ENCODE data around the gene RBPJ.

RBPJ gene

GRCh38 chr4:26367811-26368210 lies 47.0 kb downstream of the RBPJ start:
- Histone ChIP-seq H3K27me3 (replicated peaks) (no peaks in the 10 kb centered on the region), H3K27ac (no peak overlapping the region), H3K4me3 (ENCODE audit: low read depth, low read length) (no peak overlapping the region), H3K36me3 (replicated peaks) (no peaks in the 10 kb centered on the region)
- in situ Hi-C loops (cut with HindIII; ENCODE audit: low pct_ligation_motif_present, low sequenced_read_pairs), result no loop called here
- no peak for TF ChIP-seq CTCF (IDR thresholded peaks at IDR 0.05; ENCODE audit: low read depth, low read length, missing control alignments)
- no peak for DNase-seq

GRCh38 chr4:26368685-26369084 lies 47.9 kb downstream of the RBPJ start:
- in situ Hi-C loops (cut with HindIII; ENCODE audit: low pct_ligation_motif_present, low sequenced_read_pairs), result no loop called here
- DNase-seq, result no peak
- no peak for TF ChIP-seq CTCF (IDR thresholded peaks at IDR 0.05; ENCODE audit: low read depth, low read length, missing control alignments)
- no peaks in the 10 kb centered on the region for H3K27me3 ChIP-seq (replicated peaks)
- H3K4me3 ChIP-seq (ENCODE audit: low read depth, low read length), result no peak overlapping the region
- no peak overlapping the region for H3K27ac ChIP-seq
- H3K36me3 ChIP-seq (replicated peaks), result no peaks in the 10 kb centered on the region

- in situ Hi-C loops (cut with HindIII; ENCODE audit: low pct_ligation_motif_present, low sequenced_read_pairs), result no loop called here
- H3K4me3 ChIP-seq (ENCODE audit: low read depth, low read length), result no peak overlapping the region
- H3K36me3 ChIP-seq (replicated peaks), result no peaks in the 10 kb centered on the region
- no peaks in the 10 kb centered on the region for H3K27me3 ChIP-seq (replicated peaks)
- H3K27ac ChIP-seq, result no peak overlapping the region
- DNase-seq, result no peak
- no peak for TF ChIP-seq CTCF (IDR thresholded peaks at IDR 0.05; ENCODE audit: low read depth, low read length, missing control alignments)
Measured at GRCh38 chr4:26369132-26369531, 48.3 kb downstream of the RBPJ start.

- no peak overlapping the region for H3K4me3 ChIP-seq (ENCODE audit: low read depth, low read length)
- no peak for DNase-seq
- TF ChIP-seq CTCF (IDR thresholded peaks at IDR 0.05; ENCODE audit: low read depth, low read length, missing control alignments), result no peak
- H3K27ac ChIP-seq, result no peak overlapping the region
- H3K36me3 ChIP-seq (replicated peaks), result no peaks in the 10 kb centered on the region
- in situ Hi-C loops (cut with HindIII; ENCODE audit: low pct_ligation_motif_present, low sequenced_read_pairs), result no loop called here
- H3K27me3 ChIP-seq (replicated peaks), result no peaks in the 10 kb centered on the region
Measured at GRCh38 chr4:26369581-26369980, 48.8 kb downstream of the RBPJ start.

- Histone ChIP-seq H3K27me3 (replicated peaks) (no peaks in the 10 kb centered on the region), H3K36me3 (replicated peaks) (no peaks in the 10 kb centered on the region), H3K27ac (no peak overlapping the region), H3K4me3 (ENCODE audit: low read depth, low read length) (no peak overlapping the region)
- no peak for TF ChIP-seq CTCF (IDR thresholded peaks at IDR 0.05; ENCODE audit: low read depth, low read length, missing control alignments)
- in situ Hi-C loops (cut with HindIII; ENCODE audit: low pct_ligation_motif_present, low sequenced_read_pairs), result no loop called here
- DNase-seq, result no peak
Measured at GRCh38 chr4:26372076-26372475, 51.3 kb downstream of the RBPJ start.

GRCh38 chr4:26372525-26373172 lies 51.8 kb downstream of the RBPJ start:
- in situ Hi-C loops (cut with HindIII; ENCODE audit: low pct_ligation_motif_present, low sequenced_read_pairs), result no loop called here
- no peaks in the 10 kb centered on the region for H3K27me3 ChIP-seq (replicated peaks)
- H3K36me3 ChIP-seq (replicated peaks), result no peaks in the 10 kb centered on the region
- no peak overlapping the region for H3K4me3 ChIP-seq (ENCODE audit: low read depth, low read length)
- no peak overlapping the region for H3K27ac ChIP-seq
- TF ChIP-seq CTCF (IDR thresholded peaks at IDR 0.05; ENCODE audit: low read depth, low read length, missing control alignments), result no peak
- DNase-seq, result peak; percentile 63

Data from brain microvascular endothelial cell (primary cell).